ENCODE results near the gene SNX8. TPM values are rescaled to one million over a fixed set of nuclear protein-coding genes. Genes with fewer than 3 reads are reported as not detected.

The SNX8 gene
- total and polyA plus RNA-seq, 2 experiments from 2014 or later, result 6.3 to 12.8 TPM

DNA sequence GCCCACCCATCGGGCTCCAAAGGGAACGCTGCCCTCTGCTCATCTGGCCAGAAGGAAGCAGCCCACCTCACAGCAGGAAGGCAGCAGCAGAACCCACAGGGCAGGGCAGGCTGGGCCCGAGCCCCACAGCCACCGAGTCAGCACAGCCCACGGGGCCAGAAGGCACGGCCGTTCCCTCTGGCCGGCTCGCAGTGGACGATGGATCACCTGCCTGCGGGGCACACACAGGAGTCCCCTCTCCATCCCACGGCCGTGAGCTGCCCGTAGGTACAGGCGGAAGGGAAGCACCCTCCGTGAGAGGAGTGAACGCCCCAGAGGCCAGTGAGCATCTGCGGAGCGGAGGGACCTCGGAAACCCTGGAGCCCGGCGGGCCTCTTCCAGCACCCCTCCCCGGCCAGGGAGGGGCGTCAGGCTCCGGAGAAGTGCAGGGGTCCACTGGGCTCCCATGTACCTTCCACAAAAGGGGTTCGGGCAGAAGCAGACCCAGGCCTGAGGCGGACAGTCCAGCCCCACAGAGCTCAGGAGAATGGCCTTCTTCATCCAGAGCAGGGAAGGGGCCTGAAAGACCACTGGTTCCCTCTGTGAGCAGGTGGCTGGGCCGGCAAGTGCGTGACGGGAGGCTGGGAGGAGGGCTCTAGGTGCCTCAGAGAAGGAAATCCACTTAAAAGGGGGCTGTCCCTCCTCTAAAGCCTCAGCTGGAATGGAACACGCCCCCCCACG lies 60.6 kb downstream of the SNX8 start:
- H3K36me3 ChIP-seq, result no peaks in the 10 kb centered on the region
- no peaks in the 10 kb centered on the region for H3K4me1 ChIP-seq (ENCODE audit: low read depth)
- H3K4me3 ChIP-seq, result no peak overlapping the region
- TF ChIP-seq, protein P1, sequence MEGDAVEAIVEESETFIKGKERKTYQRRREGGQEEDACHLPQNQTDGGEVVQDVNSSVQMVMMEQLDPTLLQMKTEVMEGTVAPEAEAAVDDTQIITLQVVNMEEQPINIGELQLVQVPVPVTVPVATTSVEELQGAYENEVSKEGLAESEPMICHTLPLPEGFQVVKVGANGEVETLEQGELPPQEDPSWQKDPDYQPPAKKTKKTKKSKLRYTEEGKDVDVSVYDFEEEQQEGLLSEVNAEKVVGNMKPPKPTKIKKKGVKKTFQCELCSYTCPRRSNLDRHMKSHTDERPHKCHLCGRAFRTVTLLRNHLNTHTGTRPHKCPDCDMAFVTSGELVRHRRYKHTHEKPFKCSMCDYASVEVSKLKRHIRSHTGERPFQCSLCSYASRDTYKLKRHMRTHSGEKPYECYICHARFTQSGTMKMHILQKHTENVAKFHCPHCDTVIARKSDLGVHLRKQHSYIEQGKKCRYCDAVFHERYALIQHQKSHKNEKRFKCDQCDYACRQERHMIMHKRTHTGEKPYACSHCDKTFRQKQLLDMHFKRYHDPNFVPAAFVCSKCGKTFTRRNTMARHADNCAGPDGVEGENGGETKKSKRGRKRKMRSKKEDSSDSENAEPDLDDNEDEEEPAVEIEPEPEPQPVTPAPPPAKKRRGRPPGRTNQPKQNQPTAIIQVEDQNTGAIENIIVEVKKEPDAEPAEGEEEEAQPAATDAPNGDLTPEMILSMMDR (IDR thresholded peaks at IDR 0.05; ENCODE audit: low read depth, low read length), result no peak
- no peak for DNase-seq (ENCODE audit: low read depth in 1 of 2, low spot score in 1 of 2)
- H3K27ac ChIP-seq, result no peak overlapping the region
- no peaks in the 10 kb centered on the region for H3K27me3 ChIP-seq
- no peaks in the 10 kb centered on the region for H3K9me3 ChIP-seq (ENCODE audit: low read depth)

DNA sequence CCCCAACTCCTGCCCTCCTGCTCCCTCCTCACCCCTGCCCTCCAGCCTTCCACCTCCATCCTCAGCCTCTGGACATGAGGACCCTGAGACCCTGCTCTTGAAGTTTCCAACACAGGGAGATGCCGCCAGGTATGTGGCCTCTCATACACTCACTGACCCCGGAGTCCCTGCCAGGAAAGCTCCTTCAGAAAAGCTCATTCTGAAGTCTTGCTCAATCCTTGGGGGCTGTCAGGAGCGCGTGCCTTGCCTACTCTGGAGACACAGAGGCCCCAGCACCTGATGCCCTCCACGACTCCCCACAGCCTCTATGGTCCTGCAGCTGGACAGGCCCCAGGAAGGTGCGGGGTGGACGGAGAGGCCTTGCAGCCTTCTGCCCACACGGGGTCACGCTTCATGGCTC lies 61.2 kb downstream of the SNX8 start:
- Histone ChIP-seq H3K4me3 (no peak overlapping the region), H3K4me1 (ENCODE audit: low read depth) (no peaks in the 10 kb centered on the region)

DNA sequence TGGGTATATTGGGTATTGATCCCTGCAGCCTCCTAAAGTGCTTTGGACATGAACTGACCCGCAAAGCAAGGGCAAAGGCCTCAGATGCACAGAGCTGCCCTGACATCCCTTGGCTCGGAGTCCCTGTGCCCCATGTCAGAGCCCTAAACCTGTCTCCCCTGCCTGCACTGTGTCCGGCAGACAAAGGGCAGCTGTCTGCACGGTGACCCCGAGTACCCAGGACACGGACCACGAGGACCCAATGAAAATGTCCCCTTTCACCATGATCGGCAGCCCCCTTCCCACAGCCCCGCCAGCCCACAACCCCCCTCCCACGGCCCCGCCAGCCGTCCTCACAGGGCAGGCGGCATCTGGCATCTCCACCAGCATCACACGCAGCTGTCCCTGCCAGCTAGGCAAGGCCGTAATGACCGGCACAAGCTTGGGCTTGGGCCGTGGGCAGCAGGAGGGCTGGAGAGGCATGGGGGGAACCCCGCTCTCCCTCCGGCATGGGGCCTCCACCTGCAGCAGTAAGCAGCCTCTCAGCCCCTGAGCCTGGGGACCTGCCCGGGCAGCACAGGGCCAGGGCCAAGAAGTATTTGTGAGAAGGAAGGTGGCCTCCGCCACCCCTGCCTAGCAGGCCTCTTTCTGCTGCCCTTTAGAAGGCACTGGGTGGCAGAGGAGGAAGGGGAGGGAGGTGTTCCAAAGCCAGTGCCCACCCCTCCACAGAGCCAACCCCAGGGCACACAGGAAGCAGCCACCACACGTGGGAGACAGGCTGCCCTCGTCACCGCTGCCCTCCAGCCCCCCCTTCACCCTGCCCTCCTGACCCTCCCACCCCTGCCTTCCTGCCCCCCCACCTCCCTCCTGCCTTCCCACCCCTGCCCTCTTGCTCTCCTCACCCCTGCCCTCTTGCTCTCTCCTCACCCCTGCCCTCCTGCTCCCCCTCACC lies 62.1 kb downstream of the SNX8 start:
- H3K27ac ChIP-seq, result no peak overlapping the region
- no peaks in the 10 kb centered on the region for H3K36me3 ChIP-seq
- no peaks in the 10 kb centered on the region for H3K27me3 ChIP-seq
- no peak overlapping the region for H3K4me3 ChIP-seq
- no peaks in the 10 kb centered on the region for H3K4me1 ChIP-seq (ENCODE audit: low read depth)
- TF ChIP-seq, protein P1 (IDR thresholded peaks at IDR 0.05; ENCODE audit: low read depth, low read length), result no peak
- DNase-seq (ENCODE audit: low read depth in 1 of 2, low spot score in 1 of 2), result no peak
- no peaks in the 10 kb centered on the region for H3K9me3 ChIP-seq (ENCODE audit: low read depth)

More for the DNA sequence above, 61.2 kb downstream of the SNX8 start:
- Histone ChIP-seq H3K27ac (no peak overlapping the region), H3K9me3 (ENCODE audit: low read depth) (no peaks in the 10 kb centered on the region), H3K36me3 (no peaks in the 10 kb centered on the region), H3K27me3 (no peaks in the 10 kb centered on the region)
- TF ChIP-seq, protein P1 (IDR thresholded peaks at IDR 0.05; ENCODE audit: low read depth, low read length), result no peak
- DNase-seq (ENCODE audit: low read depth in 1 of 2, low spot score in 1 of 2), result no peak

DNA sequence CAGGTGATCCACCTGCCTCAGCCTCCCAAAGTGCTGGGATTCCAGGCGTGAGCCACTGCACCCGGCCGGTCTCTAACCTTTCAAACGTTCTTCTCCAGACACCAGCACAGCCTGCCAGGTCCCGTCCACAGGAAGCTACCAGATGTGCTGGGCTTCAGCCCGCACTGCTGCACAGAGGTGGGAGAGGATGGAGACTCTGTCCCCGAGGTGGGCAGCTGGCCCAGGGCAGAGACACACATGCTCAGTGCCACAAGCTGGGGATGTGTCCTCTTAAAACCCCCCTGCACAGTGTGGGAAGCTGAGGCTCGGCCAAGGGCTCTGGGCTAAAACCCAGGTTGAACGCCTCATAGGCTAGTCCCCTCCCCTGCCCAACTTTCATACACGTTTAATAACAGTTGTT lies 62.9 kb downstream of the SNX8 start:
- H3K9me3 ChIP-seq (ENCODE audit: low read depth), result no peaks in the 10 kb centered on the region
- no peaks in the 10 kb centered on the region for H3K36me3 ChIP-seq
- no peaks in the 10 kb centered on the region for H3K4me1 ChIP-seq (ENCODE audit: low read depth)
- H3K4me3 ChIP-seq, result no peak overlapping the region
- no peaks in the 10 kb centered on the region for H3K27me3 ChIP-seq
- DNase-seq (ENCODE audit: low read depth in 1 of 2, low spot score in 1 of 2), result no peak
- no peak overlapping the region for H3K27ac ChIP-seq
- TF ChIP-seq, protein P1 (IDR thresholded peaks at IDR 0.05; ENCODE audit: low read depth, low read length), result no peak

DNA sequence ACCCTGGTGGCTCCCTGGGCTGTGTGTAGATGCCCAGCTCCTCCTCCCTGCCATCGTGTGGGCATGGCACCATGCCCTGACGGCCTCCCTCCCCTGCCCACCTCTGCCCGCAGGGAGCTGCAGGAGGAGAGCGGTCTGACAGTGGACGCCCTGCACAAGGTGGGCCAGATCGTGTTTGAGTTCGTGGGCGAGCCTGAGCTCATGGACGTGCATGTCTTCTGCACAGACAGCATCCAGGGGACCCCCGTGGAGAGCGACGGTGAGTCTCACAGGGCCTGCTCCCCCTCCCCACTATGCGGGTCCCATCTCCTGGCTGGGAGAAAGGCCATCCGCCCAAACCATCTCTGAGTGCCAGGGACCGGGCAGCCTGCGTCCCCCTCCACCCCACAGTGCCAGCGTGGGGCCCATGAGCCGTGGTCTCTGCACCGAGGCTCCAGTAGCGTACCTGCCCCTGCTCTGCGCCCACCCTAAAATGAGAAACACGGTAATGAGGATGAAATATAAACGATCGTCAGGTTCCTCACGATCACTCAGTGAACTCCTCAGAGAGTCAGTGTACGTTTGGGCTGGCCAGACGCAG lies 64.4 kb downstream of the SNX8 start:
- Histone ChIP-seq H3K27me3 (no peaks in the 10 kb centered on the region), H3K9me3 (ENCODE audit: low read depth) (no peaks in the 10 kb centered on the region), H3K36me3 (no peaks in the 10 kb centered on the region), H3K27ac (no peak overlapping the region), H3K4me3 (no peak overlapping the region), H3K4me1 (ENCODE audit: low read depth) (no peaks in the 10 kb centered on the region)
- TF ChIP-seq, protein P1 (IDR thresholded peaks at IDR 0.05; ENCODE audit: low read depth, low read length), result no peak
- DNase-seq (ENCODE audit: low read depth in 1 of 2, low spot score in 1 of 2), result no peak

Data from cardiac muscle cell (in vitro differentiated cells and primary cell).